NCI-H146 treated with DMSO at 0.1 percent for 48 hours (cell line): ENCODE data around the gene GRIK4.

Experiments used
- DNase-seq: peaks from one replicate; lab custom pipeline; 2025; ENCODE audit not compliant: unreplicated experiment; lab: John Stamatoyannopoulos, UW

The GRIK4 gene

GRCh38 chr11:120797143-120797542 lies 285.6 kb downstream of the GRIK4 start:
- no peak for DNase-seq

GRCh38 chr11:120798854-120799253 lies 287.3 kb downstream of the GRIK4 start:
- DNase-seq = no peak

GRCh38 chr11:120800206-120800605 lies 288.7 kb downstream of the GRIK4 start:
- DNase-seq = no peak

GRCh38 chr11:120801801-120802689 lies 290.5 kb downstream of the GRIK4 start:
- DNase-seq = peak; percentile 2

GRCh38 chr11:120805960-120806555 lies 294.5 kb downstream of the GRIK4 start:
- DNase-seq = no peak

- DNase-seq = no peak
Measured at GRCh38 chr11:120807414-120808150, 296.0 kb downstream of the GRIK4 start.

- DNase-seq = no peak
Measured at GRCh38 chr11:120808616-120809050, 297.1 kb downstream of the GRIK4 start.

GRCh38 chr11:120810251-120810650 lies 298.7 kb downstream of the GRIK4 start:
- no peak for DNase-seq

GRCh38 chr11:120811199-120811598 lies 299.7 kb downstream of the GRIK4 start:
- no peak for DNase-seq

GRCh38 chr11:120811731-120812130 lies 300.2 kb downstream of the GRIK4 start:
- no peak for DNase-seq

GRCh38 chr11:120814531-120815318 lies 303.2 kb downstream of the GRIK4 start:
- no peak for DNase-seq

- no peak for DNase-seq
Measured at GRCh38 chr11:120815319-120816100, 304.0 kb downstream of the GRIK4 start.

- DNase-seq = no peak
Measured at GRCh38 chr11:120816176-120816575, 304.6 kb downstream of the GRIK4 start.

- no peak for DNase-seq
Measured at GRCh38 chr11:120816711-120817110, 305.2 kb downstream of the GRIK4 start.

- DNase-seq = no peak
Measured at GRCh38 chr11:120817158-120817557, 305.6 kb downstream of the GRIK4 start.

GRCh38 chr11:120818097-120818496 lies 306.5 kb downstream of the GRIK4 start:
- DNase-seq = no peak

- DNase-seq = no peak
Measured at GRCh38 chr11:120819003-120819402, 307.5 kb downstream of the GRIK4 start.

- no peak for DNase-seq
Measured at GRCh38 chr11:120819437-120820365, 308.2 kb downstream of the GRIK4 start.

GRCh38 chr11:120823159-120823558 lies 311.6 kb downstream of the GRIK4 start:
- no peak for DNase-seq
